HepG2 (cell line): ENCODE results near the gene SPRED2. TPM values are rescaled to one million over a fixed set of nuclear protein-coding genes. Genes with fewer than 3 reads are reported as not detected.

Source experiments
- AKAP8 ChIP-seq: sonication (generic); formaldehyde crosslinking; IDR thresholded peaks from 2 replicates; pipeline ENCODE4 v1.5.1; 2020; ENCODE audit warnings: mild to moderate bottlenecking, missing genetic modification reagents
- ARID3A ChIP-seq: IDR thresholded peaks from 2 replicates; pipeline ENCODE4 v1.6.1; 2012; ENCODE audit warnings: low read depth, low read length, improper control_type of control experiment
- ATF4 ChIP-seq, 2 experiments: fragments of 450-650 bp in 1 of 2; sonication (generic) in 1 of 2; formaldehyde crosslinking; IDR thresholded peaks; 2 replicates each; pipeline versions ENCODE4 v1.5.0 to v1.8.0; 2020 to 2022; ENCODE audit warnings: mild to moderate bottlenecking in 1 of 2, missing genetic modification reagents in 1 of 2
- CERS6 ChIP-seq: sonication (generic); formaldehyde crosslinking; IDR thresholded peaks from 2 replicates; pipeline ENCODE4 v1.5.0; 2020; ENCODE audit warnings: missing genetic modification reagents
- EEA1 ChIP-seq: sonication (generic); formaldehyde crosslinking; IDR thresholded peaks from 2 replicates; pipeline ENCODE4 v1.5.1; 2020; ENCODE audit warnings: mild to moderate bottlenecking, missing genetic modification reagents, borderline replicate concordance
- FUBP1 ChIP-seq: sonication (generic); formaldehyde crosslinking; IDR thresholded peaks from 2 replicates; pipeline ENCODE4 v1.5.1; 2020; ENCODE audit warnings: missing genetic modification reagents, mild to moderate bottlenecking, borderline replicate concordance
- HDAC2 ChIP-seq: sonication (generic); formaldehyde crosslinking; IDR thresholded peaks from 2 replicates; pipeline ENCODE4 v1.4.0; 2020; ENCODE audit warnings: missing genetic modification reagents
- HDAC6 ChIP-seq: fragments of 200-600 bp; sonication (generic); IDR thresholded peaks from 2 replicates; pipeline ENCODE4 v1.7.0; 2017; ENCODE audit warnings: mild to moderate bottlenecking, antibody characterized with exemption, low read length, low read depth
- MIXL1 ChIP-seq: IDR thresholded peaks from 2 replicates; pipeline ENCODE4 v1.6.1; 2016
- NCOA5 ChIP-seq: sonication (generic); formaldehyde crosslinking; IDR thresholded peaks from 2 replicates; pipeline ENCODE4 v1.4.0; 2020; ENCODE audit warnings: missing genetic modification reagents
- NFIC ChIP-seq: IDR thresholded peaks from 2 replicates; pipeline ENCODE4 v1.6.1; 2012; ENCODE audit warnings: mild to moderate bottlenecking, low read length, inconsistent platforms
- NR2F1 ChIP-seq, 2 experiments: fragments of 450-650 bp in 1 of 2; formaldehyde crosslinking in 1 of 2; IDR thresholded peaks; 2 replicates each; pipeline versions ENCODE4 v1.5.0 to v1.6.1; 2016 to 2020; ENCODE audit warnings: mild to moderate bottlenecking in 1 of 2, missing compliant biosample characterization in 1 of 2, missing genetic modification reagents in 1 of 2, moderate library complexity in 1 of 2
- RFX5 ChIP-seq: IDR thresholded peaks from 2 replicates; pipeline ENCODE4 v1.6.1; 2011; ENCODE audit warnings: low read depth, low read length, improper control_type of control experiment
- SMAD9 ChIP-seq: sonication (generic); formaldehyde crosslinking; IDR thresholded peaks from 2 replicates; pipeline ENCODE4 v1.5.1; 2020; ENCODE audit warnings: mild to moderate bottlenecking, missing genetic modification reagents
- TCF7L2 ChIP-seq: IDR thresholded peaks from 2 replicates; pipeline ENCODE4 v1.6.1; 2011; ENCODE audit warnings: mild to moderate bottlenecking, low read depth, low read length, moderate library complexity
- ZIK1 ChIP-seq: sonication (generic); formaldehyde crosslinking; IDR thresholded peaks from 2 replicates; pipeline ENCODE4 v1.5.0; 2020; ENCODE audit warnings: mild to moderate bottlenecking, low read depth, missing genetic modification reagents, borderline replicate concordance
- ZNF20 ChIP-seq: sonication (generic); formaldehyde crosslinking; IDR thresholded peaks from 2 replicates; pipeline ENCODE4 v1.4.0; 2020; ENCODE audit warnings: mild to moderate bottlenecking, moderate library complexity, missing genetic modification reagents
- ZNF326 ChIP-seq: sonication (generic); formaldehyde crosslinking; IDR thresholded peaks from 2 replicates; pipeline ENCODE4 v1.4.0; 2020; ENCODE audit warnings: missing genetic modification reagents, borderline replicate concordance
- ZNF343 ChIP-seq: sonication (generic); formaldehyde crosslinking; IDR thresholded peaks from 2 replicates; pipeline ENCODE4 v1.4.0; 2020; ENCODE audit warnings: mild to moderate bottlenecking, missing genetic modification reagents
- ZNF431 ChIP-seq: sonication (generic); formaldehyde crosslinking; IDR thresholded peaks from 2 replicates; pipeline ENCODE4 v1.9.0; 2022; ENCODE audit warnings: missing genetic modification reagents, low read depth, mild to moderate bottlenecking, borderline replicate concordance
- ZNF550 ChIP-seq: sonication (generic); formaldehyde crosslinking; IDR thresholded peaks from 2 replicates; pipeline ENCODE4 v1.4.0; 2020; ENCODE audit warnings: mild to moderate bottlenecking, missing genetic modification reagents, borderline replicate concordance
- polyA plus RNA-seq, 8 experiments: library from polyadenylated mRNA; depleted of rRNA in 3 of 8; stranded (reverse) in 7 of 8; unstranded in 1 of 8; fragments of >200 nt; fragmentation: Illumina TruSeq in 4 of 8; extraction: Trizol in 4 of 8; gene quantifications; 2 replicates each; pipeline versions ENCODE4 v1.2.1 to v1.2.3, GENCODE V29; 2011 to 2016; ENCODE audit warnings: low read depth in 4 of 8, missing spikeins in 1 of 8, mixed read lengths in 1 of 8; ENCODE audit not compliant: insufficient read depth in 1 of 8
- total RNA-seq, 5 experiments: library from RNA; depleted of rRNA; stranded (reverse); fragments of >200 nt; fragmentation: Illumina TruSeq; extraction: Trizol; gene quantifications; 2 replicates each; pipeline ENCODE4 v1.2.3, GENCODE V29; 2016; ENCODE audit warnings: low read depth in 1 of 5

The SPRED2 gene
- total and polyA plus RNA-seq, 2 of the 13 experiments (the other 11 are each of a cell fraction or from before 2014, with no cell fraction given): 13.0 to 37.0 TPM

GRCh38 chr2:65300761-65301711 is 131.4 kb downstream of the SPRED2 start (continued):
- TF ChIP-seq CERS6 (CRISPR knock-in tag) (no peak), FUBP1 (CRISPR knock-in tag) (no peak), SMAD9 (no peak), ZNF343 (CRISPR knock-in tag) (no peak), HDAC2 (peak; percentile 94), ZNF550 (CRISPR knock-in tag) (no peak), ZNF431 (CRISPR knock-in tag) (no peak), HDAC6 (no peak), TCF7L2 (no peak), AKAP8 (peak; percentile 80; the same call in 1 of the 2 replicates), NR2F1 (CRISPR knock-in tag; IDR thresholded peaks at IDR 0.05) (no peak; a peak in 1 of 4 replicates), ZNF326 (no peak), NFIC (peak; percentile 48; the same call in 1 of the 2 replicates), MIXL1 (CRISPR knock-in tag) (peak; percentile 41; the same call in 1 of the 2 replicates), ZIK1 (no peak; the same call in 1 of the 2 replicates), NCOA5 (no peak), ATF4 (CRISPR knock-in tag; IDR thresholded peaks at IDR 0.05) (peak in 1 of 2 experiments; percentile 81; a peak in 2 of 4 replicates), RFX5 (no peak), ARID3A (peak; percentile 50; the same call in 1 of the 2 replicates), ZNF20 (no peak), EEA1 (CRISPR knock-in tag) (no peak)
